OCI-LY1 (cell line): Measurements from ENCODE around the gene FREM2.

Experiments used
- H2AFZ ChIP-seq: fragments of 200-600 bp; sonication (generic), shearing (Covaris generic); 2 replicates; pipeline ENCODE4 v1.6.0; 2014; ENCODE audit warnings: antibody characterized with exemption, mild to moderate bottlenecking, low read length
- H3F3A ChIP-seq: fragments of 200-600 bp; sonication (generic), shearing (Covaris generic); 2 replicates; pipeline ENCODE4 v1.6.0; 2014; ENCODE audit warnings: mild to moderate bottlenecking, antibody characterized with exemption, low read length, moderate library complexity; ENCODE audit not compliant: insufficient read depth
- H3K27ac ChIP-seq: fragments of 200-600 bp; sonication (generic); 2 replicates; pipeline ENCODE4 v1.5.1; 2014; ENCODE audit warnings: low read length, mixed run types, mild to moderate bottlenecking, low read depth; ENCODE audit not compliant: poor library complexity, severe bottlenecking
- H3K27me3 ChIP-seq: fragments of 200-600 bp; sonication (generic); 2 replicates; pipeline ENCODE4 v1.6.0; 2014; ENCODE audit warnings: antibody characterized with exemption, mild to moderate bottlenecking, low read length, moderate library complexity; ENCODE audit not compliant: insufficient read depth
- H3K36me3 ChIP-seq: fragments of 200-600 bp; sonication (generic); 2 replicates; pipeline ENCODE4 v1.6.1; 2014; ENCODE audit warnings: mild to moderate bottlenecking, antibody characterized with exemption, low read length, moderate library complexity, mixed read lengths; ENCODE audit not compliant: insufficient read depth
- H3K4me1 ChIP-seq: fragments of 200-600 bp; sonication (generic); 2 replicates; pipeline ENCODE4 v1.5.1; 2014; ENCODE audit warnings: mild to moderate bottlenecking, low read length, moderate library complexity; ENCODE audit not compliant: insufficient read depth, severe bottlenecking
- H3K4me2 ChIP-seq: fragments of 200-600 bp; sonication (generic), shearing (Covaris generic); 2 replicates; pipeline ENCODE4 v1.6.1; 2014; ENCODE audit warnings: low read length
- H3K4me3 ChIP-seq: fragments of 200-600 bp; sonication (generic); 2 replicates; pipeline ENCODE4 v1.5.1; 2014; ENCODE audit warnings: low read length, low read depth, mild to moderate bottlenecking, mixed read lengths; ENCODE audit not compliant: poor library complexity, severe bottlenecking
- H3K79me2 ChIP-seq: fragments of 200-600 bp; shearing (Covaris generic); 2 replicates; pipeline ENCODE4 v1.6.1; 2016; ENCODE audit warnings: mixed run types, low read length, mixed read lengths; ENCODE audit not compliant: insufficient read depth
- H3K9ac ChIP-seq: fragments of 200-600 bp; sonication (generic), shearing (Covaris generic); 2 replicates; pipeline ENCODE4 v1.6.1; 2014; ENCODE audit warnings: mild to moderate bottlenecking, low read length, mixed read lengths
- H3K9me2 ChIP-seq: fragments of 200-600 bp; sonication (generic), shearing (Covaris generic); 2 replicates; pipeline ENCODE4 v1.6.1; 2014; ENCODE audit warnings: low read depth, mild to moderate bottlenecking, low read length, mixed read lengths
- H3K9me3 ChIP-seq: fragments of 200-600 bp; shearing (Covaris generic); 2 replicates; pipeline ENCODE4 v1.6.1; 2014; ENCODE audit warnings: low read length, mixed read lengths
- H4K20me1 ChIP-seq: fragments of 200-600 bp; sonication (generic), shearing (Covaris generic); 2 replicates; pipeline ENCODE4 v1.6.0; 2016; ENCODE audit warnings: mild to moderate bottlenecking, low read length; ENCODE audit not compliant: insufficient read depth
- CTCF ChIP-seq: fragments of 200-600 bp; sonication (generic), shearing (Covaris generic); IDR thresholded peaks from 2 replicates; pipeline ENCODE4 v1.5.1; 2017; ENCODE audit warnings: mild to moderate bottlenecking, antibody characterized with exemption, low read length, moderate library complexity, mixed read lengths
- EZH2 ChIP-seq: fragments of 200-600 bp; sonication (generic), shearing (Covaris generic); IDR thresholded peaks from 2 replicates; pipeline ENCODE4 v1.8.0; 2017; ENCODE audit warnings: borderline replicate concordance, mixed run types, mild to moderate bottlenecking, antibody characterized with exemption, low read length, moderate library complexity, mixed read lengths

The FREM2 gene

GRCh38 chr13:38763446-38764381 is 76.8 kb downstream of the FREM2 start:
- no peaks in the 10 kb centered on the region for H4K20me1 ChIP-seq
- H3K4me1 ChIP-seq: no peaks in the 10 kb centered on the region
- no peaks in the 10 kb centered on the region for H3K79me2 ChIP-seq
- TF ChIP-seq EZH2: no peak
- peak; percentile 40; the same call in 1 of the 2 replicates for TF ChIP-seq CTCF
- H3K9me3 ChIP-seq: no peaks in the 10 kb centered on the region
- no peaks in the 10 kb centered on the region for H3F3A ChIP-seq
- H3K9ac ChIP-seq: no peak overlapping the region
- no peak overlapping the region for H3K4me2 ChIP-seq
- no peak overlapping the region for H3K4me3 ChIP-seq
- no peaks in the 10 kb centered on the region for H3K9me2 ChIP-seq
- H3K36me3 ChIP-seq: no peaks in the 10 kb centered on the region
- H3K27ac ChIP-seq: no peak overlapping the region
- H3K27me3 ChIP-seq: no peaks in the 10 kb centered on the region
- H2AFZ ChIP-seq: no peak overlapping the region

GRCh38 chr13:38766799-38767198 is 79.9 kb downstream of the FREM2 start:
- Histone ChIP-seq H4K20me1 (no peaks in the 10 kb centered on the region), H3K79me2 (no peaks in the 10 kb centered on the region), H3K9me2 (no peaks in the 10 kb centered on the region), H3K4me3 (no peak overlapping the region), H3K4me1 (no peaks in the 10 kb centered on the region), H3K36me3 (no peaks in the 10 kb centered on the region), H3K27me3 (no peaks in the 10 kb centered on the region), H3K4me2 (no peak overlapping the region), H3K9me3 (no peaks in the 10 kb centered on the region), H3F3A (no peaks in the 10 kb centered on the region), H2AFZ (no peak overlapping the region), H3K9ac (no peak overlapping the region), H3K27ac (no peak overlapping the region)
- TF ChIP-seq EZH2: no peak
- TF ChIP-seq CTCF: no peak

GRCh38 chr13:38767506-38768265 is 80.8 kb downstream of the FREM2 start:
- no peak overlapping the region for H2AFZ ChIP-seq
- H3K9ac ChIP-seq: no peak overlapping the region
- no peaks in the 10 kb centered on the region for H3K9me2 ChIP-seq
- TF ChIP-seq EZH2 (no peak), CTCF (no peak)
- no peaks in the 10 kb centered on the region for H3K79me2 ChIP-seq
- H3K27me3 ChIP-seq: no peaks in the 10 kb centered on the region
- H3K27ac ChIP-seq: no peak overlapping the region
- no peaks in the 10 kb centered on the region for H3F3A ChIP-seq
- no peaks in the 10 kb centered on the region for H3K9me3 ChIP-seq
- H3K4me2 ChIP-seq: no peak overlapping the region
- no peaks in the 10 kb centered on the region for H4K20me1 ChIP-seq
- H3K4me1 ChIP-seq: no peaks in the 10 kb centered on the region
- H3K4me3 ChIP-seq: no peak overlapping the region
- no peaks in the 10 kb centered on the region for H3K36me3 ChIP-seq
